Right lobe of liver (tissue), 6 donors: Measurements from ENCODE around the gene ZNF331. TPM values are rescaled to one million over a fixed set of nuclear protein-coding genes. Genes with fewer than 3 reads are reported as not detected.

ENCODE experiments used
- ATAC-seq, 4 donors: fragments of 200-7000 bp; cut with Tn5 transposase; one replicate each; pipeline ENCODE4 v1.9.1; 2020; ENCODE audit warnings: mild to moderate bottlenecking in 4 of 4, moderate library complexity in 4 of 4
- DNase-seq, 3 donors: peaks; one replicate each; pipeline ENCODE4 v3.0.0-alpha.2; 2020
- H3K27ac ChIP-seq, 3 donors: fragments of 200-600 bp; one replicate each; pipeline ENCODE4 v1.8.0; 2022
- H3K27me3 ChIP-seq, 2 donors: fragments of 200-600 bp; one replicate each; pipeline ENCODE4 v1.8.0; 2022
- H3K36me3 ChIP-seq, 4 donors: fragments of 200-600 bp; sonication (generic) in 1 of 4; one replicate each; pipeline versions ENCODE4 v1.5.1 to v1.8.0; 2017 to 2022; ENCODE audit warnings: control low read depth in 1 of 4
- H3K4me1 ChIP-seq, 4 donors: fragments of 200-600 bp; sonication (generic) in 1 of 4; one replicate each; pipeline versions ENCODE4 v1.5.1 to v1.8.0; 2017 to 2022; ENCODE audit warnings: control low read depth in 1 of 4
- H3K4me3 ChIP-seq, 3 donors: fragments of 200-600 bp; one replicate each; pipeline ENCODE4 v1.8.0; 2022
- H3K9me3 ChIP-seq, 4 donors: fragments of 200-600 bp; sonication (generic) in 1 of 4; one replicate each; pipeline versions ENCODE4 v1.5.1 to v1.8.0; 2017 to 2022; ENCODE audit warnings: control low read depth in 1 of 4
- CTCF ChIP-seq, 4 donors: fragments of 200-600 bp in 3 of 4; fragments of 450-650 bp in 1 of 4; IDR thresholded peaks; one replicate each; pipeline versions ENCODE4 v1.5.1 to v1.8.0; 2016 to 2022; ENCODE audit warnings: antibody characterized with exemption in 4 of 4, mild to moderate bottlenecking in 2 of 4
- POLR2A ChIP-seq: fragments of 450-650 bp; IDR thresholded peaks from one replicate; pipeline ENCODE4 v1.6.1; 2017; ENCODE audit warnings: antibody characterized with exemption, mild to moderate bottlenecking
- WGBS: methylation state at CpG from one replicate; pipeline ENCODE4 v1.1.6; 2018; ENCODE audit warnings: low coverage, low lambda C conversion rate; ENCODE audit not compliant: insufficient coverage; ENCODE audit errors: missing lambda C conversion rate; 5-methylcytosine and 5-hydroxymethylcytosine counted together
- intact Hi-C, 2 donors: fragments of 100-400 bp; cut with DNase I; formaldehyde crosslinking; loops; one replicate each; pipeline versions ENCODE4 v1.11.2 to v1.14.1; 2022
- total RNA-seq, 6 experiments: library from RNA; depleted of rRNA in 2 of 6; stranded (reverse); fragments of >200 nt in 2 of 6; fragmentation: NEBNext Ultra II Directional in 3 of 6; extraction: Animal tissue kit (Norgen Biotek cat#: 25700) in 3 of 6; gene quantifications; one replicate each; pipeline versions ENCODE4 v1.1.0 to v1.2.4, GENCODE V29; 2016 to 2023
- donor health status: DM: no; HTN: yes; CAD: no.
- donor health status: DM: no; HTN: no; CAD: no.
- donor health status: DM: no; HTN: no; CAD: no.
- donor health status: DM: no; HTN: yes; CAD: no.
- donor health status: DM: no; HTN: yes; CAD: no.

Gene ZNF331
- total RNA-seq, 6 experiments from 2014 or later = 2.0 to 5.8 (median 3.5) TPM

GRCh38 chr19:53553865-53554791 lies 16.2 kb downstream of the ZNF331 start:
- 56% methylated on average over 28 of the region's 77 CpGs for WGBS
- Histone ChIP-seq H3K4me1 (no peaks in the 10 kb centered on the region), H3K36me3 (no peaks in the 10 kb centered on the region), H3K4me3 (peak overlapping the region; percentile 32 to 59 (median 36)), H3K27me3 (no peaks in the 10 kb centered on the region), H3K27ac (peak overlapping the region in 2 of 3 donors; percentile 63 to 69), H3K9me3 (no peaks in the 10 kb centered on the region)
- DNase-seq (peak; percentile 78 to 91 (median 88)), ATAC-seq (peak; percentile 79 to 91 (median 84))
- no peak for TF ChIP-seq CTCF (IDR thresholded peaks at IDR 0.05)
- TF ChIP-seq POLR2A = peak; percentile 22
- intact Hi-C loops = no loop called here

- Histone ChIP-seq H3K27ac (peak overlapping the region in 2 of 3 donors; percentile 63 to 69), H3K4me1 (no peaks in the 10 kb centered on the region), H3K27me3 (no peaks in the 10 kb centered on the region), H3K9me3 (no peaks in the 10 kb centered on the region), H3K36me3 (no peaks in the 10 kb centered on the region), H3K4me3 (peak overlapping the region; percentile 32 to 59 (median 36))
- TF ChIP-seq CTCF (IDR thresholded peaks at IDR 0.05) = no peak
- no peak for TF ChIP-seq POLR2A
- WGBS = 60% methylated on average over 4 of the region's 24 CpGs
- ATAC-seq (peak in 2 of 4 donors; percentile 24 to 47), DNase-seq (no peak)
- intact Hi-C loops = no loop called here
Observed at GRCh38 chr19:53554804-53555203, 16.9 kb downstream of the ZNF331 start.

GRCh38 chr19:53555352-53555751 lies 17.4 kb downstream of the ZNF331 start:
- DNase-seq (no peak), ATAC-seq (no peak)
- no peaks in the 10 kb centered on the region for H3K36me3 ChIP-seq
- H3K4me1 ChIP-seq = no peaks in the 10 kb centered on the region
- H3K4me3 ChIP-seq = no peak overlapping the region
- no peak for TF ChIP-seq CTCF (IDR thresholded peaks at IDR 0.05)
- H3K27ac ChIP-seq = no peak overlapping the region
- no peaks in the 10 kb centered on the region for H3K27me3 ChIP-seq
- H3K9me3 ChIP-seq = no peaks in the 10 kb centered on the region
- intact Hi-C loops = no loop called here
- 100% methylated on average over 2 of the region's 13 CpGs for WGBS

- Histone ChIP-seq H3K9me3 (peaks cover 0 to 5% (median 1%) of the 10 kb centered on the region in 4 donors), H3K4me3 (no peak overlapping the region), H3K4me1 (no peaks in the 10 kb centered on the region), H3K27me3 (no peaks in the 10 kb centered on the region), H3K36me3 (peaks cover 0 to 18% (median 8%) of the 10 kb centered on the region in 4 donors), H3K27ac (no peak overlapping the region)
- DNase-seq (no peak), ATAC-seq (no peak)
- WGBS = 86% methylated on average over 7 of the region's 12 CpGs
- intact Hi-C loops = no loop called here
- TF ChIP-seq CTCF (IDR thresholded peaks at IDR 0.05) (no peak), POLR2A (no peak)
Observed at GRCh38 chr19:53571339-53571738, 33.4 kb downstream of the ZNF331 start.
